Anterior cingulate cortex (tissue), 58 donors: Measurements from ENCODE around the gene ICAM1.
"Not testable (repeated sequence)": the region's sequence is repeated elsewhere in the genome, so short reads cannot be mapped to it uniquely, and the experiment has no call there.

Experiments used
- DNase-seq, 58 donors: peaks; one replicate each; lab custom pipeline; 2025; lab: John Stamatoyannopoulos, UW

The ICAM1 gene

GRCh38 chr19:10241826-10242449 lies 29.0 kb upstream of the ICAM1 start:
- DNase-seq = not testable (repeated sequence)

GRCh38 chr19:10243606-10244005 lies 27.3 kb upstream of the ICAM1 start:
- no peak for DNase-seq

- no peak for DNase-seq
These were observed 25.6 kb upstream of the ICAM1 start for GRCh38 chr19:10245189-10245939.

- DNase-seq = no peak
These were observed 24.4 kb upstream of the ICAM1 start for GRCh38 chr19:10246511-10246910.

GRCh38 chr19:10251792-10252694 lies 18.9 kb upstream of the ICAM1 start, which contains the start of gene MRPL4:
Gene MRPL4, plus strand, starts transcription at chr19:10252214. Its CDS starts 40 bp downstream, at chr19:10252254.
- DNase-seq = peak; percentile 72 to 99 (median 94)

- no peak for DNase-seq
These were observed 18.2 kb upstream of the ICAM1 start for GRCh38 chr19:10252707-10253106.

- no peak for DNase-seq
These were observed 16.7 kb upstream of the ICAM1 start for GRCh38 chr19:10254244-10254643.

- DNase-seq = no peak
These were observed 15.6 kb upstream of the ICAM1 start for GRCh38 chr19:10255358-10255757.

GRCh38 chr19:10256551-10256950 lies 14.4 kb upstream of the ICAM1 start:
- DNase-seq = no peak

- DNase-seq = no peak
These were observed 13.8 kb upstream of the ICAM1 start for GRCh38 chr19:10256970-10257615.

- DNase-seq = no peak
These were observed 12.7 kb upstream of the ICAM1 start for GRCh38 chr19:10258080-10258710.

GRCh38 chr19:10259162-10259905 lies 11.6 kb upstream of the ICAM1 start:
- peak in 50 of 58 donors; percentile 6 to 83 (median 45) for DNase-seq

- peak in 5 of 58 donors; percentile 5 to 49 (median 16) for DNase-seq
These were observed 10.8 kb upstream of the ICAM1 start for GRCh38 chr19:10260141-10260584.

- no peak for DNase-seq
These were observed 8.1 kb upstream of the ICAM1 start for GRCh38 chr19:10262771-10263170.

- no peak for DNase-seq
These were observed 4.2 kb upstream of the ICAM1 start for GRCh38 chr19:10266706-10267105.

GRCh38 chr19:10268071-10268470 lies 2.8 kb upstream of the ICAM1 start:
- no peak for DNase-seq

GRCh38 chr19:10269333-10270179 lies 1.4 kb upstream of the ICAM1 start:
- peak in 54 of 58 donors; percentile 5 to 86 (median 52) for DNase-seq

GRCh38 chr19:10270180-10270615 lies 722 bp upstream of the ICAM1 start:
- DNase-seq = peak in 21 of 58 donors; percentile 5 to 35 (median 19)
